Natural killer cell (primary cell): ENCODE measurements around the gene DGKB. TPM values are rescaled to one million over a fixed set of nuclear protein-coding genes. Genes with fewer than 3 reads are reported as not detected.

Source experiments
- ATAC-seq, 3 donors: fragments of 150-1000 bp in 2 of 3; fragments of 200-7000 bp in 1 of 3; cut with Tn5 transposase; 1 replicate in 1 of 3; 2 replicates in 2 of 3; pipeline ENCODE4 v1.10.0; 2021; ENCODE audit warnings: mild to moderate bottlenecking in 2 of 3, moderate library complexity in 2 of 3
- DNase-seq, 2 donors: peaks; one replicate each; pipeline versions ENCODE4 v3.0.0 to v3.0.0-alpha.2; 2013 to 2021; ENCODE audit warnings: mixed read lengths in 1 of 2
- H3K27ac ChIP-seq: one replicate; pipeline ENCODE4 v1.5.1; 2013; ENCODE audit warnings: mild to moderate bottlenecking, low read length
- H3K27me3 ChIP-seq: one replicate; pipeline ENCODE4 v1.6.1; 2013; ENCODE audit warnings: low read length; ENCODE audit not compliant: control insufficient read depth, insufficient read depth
- H3K36me3 ChIP-seq: one replicate; pipeline ENCODE4 v1.6.1; 2013; ENCODE audit warnings: low read length; ENCODE audit not compliant: control insufficient read depth, insufficient read depth
- H3K4me1 ChIP-seq: one replicate; pipeline ENCODE4 v1.6.1; 2013; ENCODE audit warnings: low read length; ENCODE audit not compliant: control insufficient read depth, insufficient read depth
- H3K4me3 ChIP-seq: one replicate; pipeline ENCODE4 v1.5.1; 2013; ENCODE audit warnings: low read length
- H3K9me3 ChIP-seq: one replicate; pipeline ENCODE4 v1.6.1; 2013; ENCODE audit warnings: low read length; ENCODE audit not compliant: control insufficient read depth, insufficient read depth
- H3K27ac Mint-ChIP-seq, 2 donors: one replicate each; pipeline ENCODE4 v1.8.0; 2022; ENCODE audit warnings: mild to moderate bottlenecking in 2 of 2, mixed read lengths in 2 of 2, moderate library complexity in 1 of 2
- H3K27me3 Mint-ChIP-seq, 2 donors: one replicate each; pipeline ENCODE4 v1.8.0; 2022; ENCODE audit warnings: low read depth in 2 of 2, mixed read lengths in 2 of 2
- H3K36me3 Mint-ChIP-seq: one replicate; pipeline ENCODE4 v1.8.0; 2022; ENCODE audit warnings: mixed read lengths
- H3K4me1 Mint-ChIP-seq, 2 donors: one replicate each; pipeline ENCODE4 v1.8.0; 2022; ENCODE audit warnings: mixed read lengths in 2 of 2
- H3K4me3 Mint-ChIP-seq: one replicate; pipeline ENCODE4 v1.8.0; 2022; ENCODE audit warnings: mild to moderate bottlenecking, moderate library complexity, mixed read lengths
- H3K9me3 Mint-ChIP-seq, 2 donors: one replicate each; pipeline ENCODE4 v1.8.0; 2022; ENCODE audit warnings: mixed read lengths in 2 of 2
- CTCF ChIP-seq: fragments of 200-600 bp; IDR thresholded peaks from one replicate; pipeline ENCODE4 v1.8.0; 2022; ENCODE audit warnings: antibody characterized with exemption
- WGBS: methylation state at CpG from one replicate; pipeline ENCODE4 v1.1.7; 2013; ENCODE audit warnings: missing lambda C conversion rate; ENCODE audit not compliant: insufficient coverage; 5-methylcytosine and 5-hydroxymethylcytosine counted together
- intact Hi-C: fragments of 100-400 bp; cut with micrococcal nuclease; formaldehyde crosslinking; loops from one replicate; pipeline ENCODE4 v1.14.2; 2022
- total RNA-seq, 4 donors: library from RNA; stranded (reverse); fragments of 120-200 nt in 1 of 4; gene quantifications; one replicate each; pipeline versions ENCODE4 v1.2.3 to v1.2.4, GENCODE V29; 2013 to 2022

DGKB gene
- total RNA-seq, 3 donors from 2014 or later (not counting 1 experiment from before 2014, with no cell fraction given): not detected

DNA sequence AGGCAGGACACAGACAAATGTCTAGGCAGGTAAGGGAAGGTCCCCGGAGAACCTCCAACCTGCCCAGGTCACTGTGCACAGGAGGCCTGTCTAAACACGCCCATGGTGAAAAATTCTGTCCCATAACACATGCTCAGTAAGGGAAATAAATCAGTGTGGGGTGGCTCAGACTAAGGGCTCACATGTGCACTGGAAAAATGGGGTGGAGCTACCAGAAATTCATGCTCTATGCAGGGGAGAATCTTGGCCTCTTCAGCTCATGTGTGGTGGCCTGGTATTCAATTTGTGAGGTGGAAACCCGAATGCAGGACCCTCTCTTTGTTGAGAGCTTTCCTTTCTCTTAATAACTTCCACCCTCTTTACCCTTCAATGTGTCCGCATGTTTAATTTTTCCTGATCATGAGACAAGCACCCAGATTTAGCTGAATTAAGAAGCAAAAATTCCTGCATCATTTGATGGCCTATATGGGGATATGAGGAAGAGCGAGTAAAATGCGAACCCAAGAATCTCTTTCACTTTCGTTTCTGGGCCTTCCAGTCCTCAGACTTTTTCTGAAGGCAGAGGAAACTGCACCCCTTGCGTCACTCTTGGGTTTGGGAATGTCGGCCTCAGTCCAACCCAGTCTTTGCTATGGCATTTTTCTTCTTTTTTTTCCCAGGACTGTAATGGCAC, 163.2 kb downstream of the DGKB start:
- H3K4me1 ChIP-seq: no peaks in the 10 kb centered on the region
- peaks cover 10% of the 10 kb centered on the region for H3K9me3 ChIP-seq
- intact Hi-C loops: no loop called here
- H3K27me3 ChIP-seq: no peaks in the 10 kb centered on the region
- TF ChIP-seq CTCF: no peak
- no peaks in the 10 kb centered on the region for H3K36me3 ChIP-seq
- no peaks in the 10 kb centered on the region for H3K27me3 Mint-ChIP-seq
- no peak for DNase-seq
- 86% methylated on average over 9 of the region's 9 CpGs for WGBS
- no peak overlapping the region for H3K27ac Mint-ChIP-seq
- no peak overlapping the region for H3K27ac ChIP-seq
- peaks cover 5 to 21% of the 10 kb centered on the region in 2 donors for H3K9me3 Mint-ChIP-seq
- ATAC-seq: no peak
- H3K4me3 Mint-ChIP-seq: no peak overlapping the region
- H3K4me1 Mint-ChIP-seq: no peaks in the 10 kb centered on the region
- H3K4me3 ChIP-seq: no peak overlapping the region
- no peaks in the 10 kb centered on the region for H3K36me3 Mint-ChIP-seq

DNA sequence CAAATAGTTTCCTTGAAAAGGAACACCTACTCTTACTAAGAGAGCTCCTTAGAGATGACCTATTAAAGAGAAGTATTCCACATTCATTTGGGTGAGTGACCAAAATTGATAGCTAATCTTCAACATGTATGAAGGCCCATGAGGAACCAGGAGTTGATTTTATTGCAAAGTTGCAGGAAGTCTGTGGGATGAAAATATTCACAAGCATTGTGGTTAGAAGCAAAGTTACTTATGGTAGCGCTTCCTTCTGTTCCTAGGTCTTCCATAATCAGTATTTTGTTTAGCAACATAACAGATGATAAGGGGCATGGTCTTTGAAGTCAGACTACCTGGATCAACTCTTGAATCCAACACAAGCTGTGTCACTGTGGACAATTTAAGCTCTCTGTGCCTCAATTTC, 164.5 kb downstream of the DGKB start:
- no peak overlapping the region for H3K4me3 Mint-ChIP-seq
- no peak overlapping the region for H3K4me3 ChIP-seq
- ATAC-seq (no peak), DNase-seq (no peak)
- H3K4me1 ChIP-seq: no peaks in the 10 kb centered on the region
- TF ChIP-seq CTCF: no peak
- no peak overlapping the region for H3K27ac Mint-ChIP-seq
- H3K27me3 Mint-ChIP-seq: no peaks in the 10 kb centered on the region
- H3K27ac ChIP-seq: no peak overlapping the region
- WGBS: 27% methylated on average over 1 of the region's 1 CpG
- H3K9me3 Mint-ChIP-seq: peaks cover 5 to 24% of the 10 kb centered on the region in 2 donors
- no peaks in the 10 kb centered on the region for H3K36me3 Mint-ChIP-seq
- H3K9me3 ChIP-seq: peaks cover 10% of the 10 kb centered on the region
- intact Hi-C loops: no loop called here
- H3K36me3 ChIP-seq: no peaks in the 10 kb centered on the region
- H3K4me1 Mint-ChIP-seq: no peaks in the 10 kb centered on the region
- no peaks in the 10 kb centered on the region for H3K27me3 ChIP-seq

DNA sequence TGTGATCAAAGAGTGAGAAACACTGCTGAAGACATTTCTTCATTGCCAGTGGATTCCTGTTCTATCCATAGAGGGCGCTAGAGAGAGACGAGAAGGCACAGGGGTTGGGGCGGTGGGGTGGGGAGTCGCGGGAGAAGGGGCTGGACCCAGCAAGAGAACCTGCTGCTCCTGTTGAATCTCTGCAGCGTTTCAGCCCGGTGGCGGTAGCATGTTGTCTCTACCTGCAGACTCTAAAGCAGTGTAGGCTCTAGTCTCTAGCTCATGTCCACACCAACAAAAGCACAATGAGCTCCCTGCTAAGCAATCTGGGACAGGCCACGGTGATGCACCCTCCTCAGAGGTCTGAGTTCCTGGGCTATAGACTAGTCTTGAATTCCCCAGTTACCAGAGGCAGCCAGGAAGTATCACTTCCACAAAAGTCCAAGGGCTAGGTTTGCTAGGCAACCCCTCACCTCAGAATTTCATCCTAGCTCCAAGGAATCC, 167.7 kb downstream of the DGKB start:
- Mint-ChIP-seq H3K27ac (no peak overlapping the region), H3K36me3 (no peaks in the 10 kb centered on the region), H3K4me3 (no peak overlapping the region), H3K4me1 (no peaks in the 10 kb centered on the region), H3K27me3 (no peaks in the 10 kb centered on the region), H3K9me3 (peaks cover 11 to 24% of the 10 kb centered on the region in 2 donors)
- no peak for ATAC-seq
- WGBS: 56% methylated on average over 9 of the region's 9 CpGs
- peaks cover under 1% of the 10 kb centered on the region for H3K9me3 ChIP-seq
- H3K27ac ChIP-seq: no peak overlapping the region
- no peak overlapping the region for H3K4me3 ChIP-seq
- DNase-seq: no peak
- TF ChIP-seq CTCF: no peak
- no peaks in the 10 kb centered on the region for H3K27me3 ChIP-seq
- H3K36me3 ChIP-seq: no peaks in the 10 kb centered on the region
- no peaks in the 10 kb centered on the region for H3K4me1 ChIP-seq
- intact Hi-C loops: no loop called here

- no peak for TF ChIP-seq CTCF
- H3K4me3 Mint-ChIP-seq: no peak overlapping the region
- no peaks in the 10 kb centered on the region for H3K27me3 Mint-ChIP-seq
- 83% methylated on average over 3 of the region's 3 CpGs for WGBS
- H3K27ac Mint-ChIP-seq: no peak overlapping the region
- ATAC-seq (no peak), DNase-seq (no peak)
- no peaks in the 10 kb centered on the region for H3K36me3 ChIP-seq
- H3K36me3 Mint-ChIP-seq: no peaks in the 10 kb centered on the region
- H3K27ac ChIP-seq: no peak overlapping the region
- no peaks in the 10 kb centered on the region for H3K4me1 Mint-ChIP-seq
- H3K27me3 ChIP-seq: no peaks in the 10 kb centered on the region
- intact Hi-C loops: no loop called here
- H3K9me3 Mint-ChIP-seq: peaks cover 0 to 2% of the 10 kb centered on the region in 2 donors
- H3K4me3 ChIP-seq: no peak overlapping the region
- H3K4me1 ChIP-seq: no peaks in the 10 kb centered on the region
- no peaks in the 10 kb centered on the region for H3K9me3 ChIP-seq
These were observed 181.8 kb downstream of the DGKB start for GRCh38 chr7:14720785-14721184.
